Measurements from ENCODE around the gene ZPR1.

The ZPR1 gene

DNA sequence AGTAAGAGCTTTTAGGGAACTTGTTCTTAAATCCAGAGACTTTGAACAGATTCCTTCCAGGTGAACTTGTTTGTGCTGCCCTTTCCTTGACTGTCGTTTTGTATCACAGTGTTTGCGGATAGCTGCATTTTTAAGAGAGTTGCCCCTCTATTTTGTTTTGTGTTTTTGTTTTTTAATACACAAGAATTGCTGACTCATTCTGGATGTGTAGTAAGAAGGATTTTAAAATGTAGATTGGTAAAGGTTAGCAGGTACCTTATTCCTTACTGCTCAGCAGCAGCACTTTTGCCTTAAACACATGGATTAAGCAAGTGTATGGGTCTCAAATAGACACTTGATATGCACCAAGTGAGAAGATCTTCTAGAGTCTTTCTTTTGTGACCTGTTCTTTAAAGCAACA lies 12.8 kb upstream of the ZPR1 start:
- Histone ChIP-seq H3K36me3 (ENCODE audit: insufficient read depth, low read length) (no peaks in the 10 kb centered on the region), H3K9ac (ENCODE audit: insufficient read length) (no peak overlapping the region), H3K4me3 (no peak overlapping the region), H3K27ac (no peak overlapping the region), H3K9me3 (ENCODE audit: low read depth, low read length) (no peaks in the 10 kb centered on the region)
- TF ChIP-seq EZH2 (IDR thresholded peaks at IDR 0.05) (no peak), FOXP2 (optimal IDR thresholded peaks at IDR 0.05; ENCODE audit: control extremely low read depth, extremely low read length, insufficient read depth) (no peak), POLR2AphosphoS5 (IDR thresholded peaks at IDR 0.05; ENCODE audit: borderline replicate concordance, low read depth, low read length) (no peak)
- no peak for DNase-seq (ENCODE audit: low read depth, low spot score)

DNA sequence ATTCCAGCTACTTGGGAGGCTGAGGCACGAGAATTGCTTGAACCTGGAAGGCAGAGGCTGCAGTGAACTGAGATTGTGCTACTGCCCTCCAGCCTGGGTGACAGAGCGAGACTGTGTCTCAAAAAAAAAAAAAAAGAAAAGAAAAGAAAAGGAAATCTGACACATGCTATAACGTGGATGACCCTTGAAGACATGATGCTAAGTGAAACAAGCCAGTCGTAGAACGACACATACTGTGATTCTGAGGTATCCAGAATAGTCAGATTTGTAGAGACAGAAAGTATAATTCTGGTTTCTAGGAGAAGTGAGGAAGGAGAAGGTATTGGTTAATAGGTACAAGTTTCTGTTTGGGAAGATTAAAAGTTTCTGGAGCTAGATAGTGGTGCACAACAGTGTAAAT lies 10.5 kb upstream of the ZPR1 start:
- H3K27ac ChIP-seq = no peak overlapping the region
- TF ChIP-seq POLR2AphosphoS5 (IDR thresholded peaks at IDR 0.05; ENCODE audit: borderline replicate concordance, low read depth, low read length) (no peak), EZH2 (IDR thresholded peaks at IDR 0.05) (no peak), FOXP2 (optimal IDR thresholded peaks at IDR 0.05; ENCODE audit: control extremely low read depth, extremely low read length, insufficient read depth) (no peak)
- no peak for DNase-seq (ENCODE audit: low read depth, low spot score)
- no peak overlapping the region for H3K9ac ChIP-seq (ENCODE audit: insufficient read length)
- no peaks in the 10 kb centered on the region for H3K36me3 ChIP-seq (ENCODE audit: insufficient read depth, low read length)
- H3K9me3 ChIP-seq (ENCODE audit: low read depth, low read length) = no peaks in the 10 kb centered on the region
- H3K4me3 ChIP-seq = no peak overlapping the region

DNA sequence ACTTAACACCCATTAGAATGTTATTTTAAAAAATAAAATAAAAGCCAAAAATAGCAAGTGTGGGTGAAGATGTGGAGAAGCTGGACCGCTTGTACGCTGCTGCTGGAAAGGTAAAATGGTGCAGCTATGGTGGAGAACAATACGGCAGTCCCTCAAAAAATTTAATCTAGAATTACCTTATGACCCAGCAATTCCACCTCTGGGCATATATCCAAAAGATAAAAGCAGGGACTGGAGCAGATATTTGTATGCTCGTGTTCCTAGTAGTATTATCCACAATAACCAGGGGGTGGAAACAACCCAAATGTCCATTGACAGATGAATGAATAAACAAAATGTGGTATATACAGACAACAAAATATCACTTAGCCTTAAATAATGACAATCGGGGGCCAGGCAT lies 10.0 kb upstream of the ZPR1 start:
- H3K4me3 ChIP-seq = no peak overlapping the region
- TF ChIP-seq FOXP2 (optimal IDR thresholded peaks at IDR 0.05; ENCODE audit: control extremely low read depth, extremely low read length, insufficient read depth) (no peak), POLR2AphosphoS5 (IDR thresholded peaks at IDR 0.05; ENCODE audit: borderline replicate concordance, low read depth, low read length) (no peak), EZH2 (IDR thresholded peaks at IDR 0.05) (no peak)

DNA sequence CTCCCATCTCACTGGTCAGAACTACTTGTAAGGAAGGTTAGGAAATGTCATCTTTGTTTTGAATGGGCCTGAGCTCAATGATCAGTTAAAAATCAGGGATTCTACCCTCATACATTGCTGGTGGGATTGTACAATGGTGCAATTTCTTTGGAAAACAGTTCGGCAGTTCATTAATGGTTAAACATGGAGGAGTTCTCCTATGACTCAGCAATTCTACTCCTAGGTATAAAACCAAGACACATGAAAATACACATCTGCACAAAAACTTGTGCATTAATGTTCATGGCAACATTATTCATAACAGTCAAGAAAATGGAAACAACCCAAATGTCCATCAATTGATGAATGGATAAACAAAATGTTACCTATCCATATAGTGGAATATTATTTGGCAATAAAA lies 8.7 kb upstream of the ZPR1 start:
- Histone ChIP-seq H3K9ac (ENCODE audit: insufficient read length) (no peak overlapping the region), H3K4me3 (no peak overlapping the region), H3K36me3 (ENCODE audit: insufficient read depth, low read length) (no peaks in the 10 kb centered on the region), H3K27ac (no peak overlapping the region), H3K9me3 (ENCODE audit: low read depth, low read length) (no peaks in the 10 kb centered on the region)
- DNase-seq (ENCODE audit: low read depth, low spot score) = no peak
- TF ChIP-seq EZH2 (IDR thresholded peaks at IDR 0.05) (no peak), POLR2AphosphoS5 (IDR thresholded peaks at IDR 0.05; ENCODE audit: borderline replicate concordance, low read depth, low read length) (no peak), FOXP2 (optimal IDR thresholded peaks at IDR 0.05; ENCODE audit: control extremely low read depth, extremely low read length, insufficient read depth) (no peak)

More for the DNA sequence above, 10.0 kb upstream of the ZPR1 start:
- Histone ChIP-seq H3K9ac (ENCODE audit: insufficient read length) (no peak overlapping the region), H3K27ac (no peak overlapping the region), H3K36me3 (ENCODE audit: insufficient read depth, low read length) (no peaks in the 10 kb centered on the region), H3K9me3 (ENCODE audit: low read depth, low read length) (no peaks in the 10 kb centered on the region)
- DNase-seq (ENCODE audit: low read depth, low spot score) = no peak

DNA sequence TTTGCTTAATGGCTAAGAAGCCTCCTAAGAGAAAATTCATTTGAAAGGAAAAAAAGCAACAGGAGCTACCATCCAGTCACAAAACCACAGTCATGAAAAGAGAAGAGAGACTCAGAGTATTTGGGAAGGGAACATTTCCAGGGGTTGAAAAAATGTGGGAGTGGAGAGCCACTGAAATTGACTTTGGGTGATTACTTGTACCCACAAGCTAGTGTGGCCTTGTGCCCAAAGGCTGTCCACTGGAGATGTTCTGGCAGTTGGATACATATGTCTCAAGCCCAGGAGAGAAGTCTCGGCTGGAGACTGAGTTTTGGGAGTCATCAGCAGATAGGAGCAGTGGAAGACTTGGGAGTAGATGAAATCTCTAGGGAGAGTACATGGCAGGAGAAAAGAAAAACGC lies 7.0 kb upstream of the ZPR1 start:
- Histone ChIP-seq H3K4me3 (no peak overlapping the region), H3K36me3 (ENCODE audit: insufficient read depth, low read length) (no peaks in the 10 kb centered on the region), H3K27ac (no peak overlapping the region), H3K9me3 (ENCODE audit: low read depth, low read length) (no peaks in the 10 kb centered on the region), H3K9ac (ENCODE audit: insufficient read length) (no peak overlapping the region)
- no peak for DNase-seq (ENCODE audit: low read depth, low spot score)
- TF ChIP-seq POLR2AphosphoS5 (IDR thresholded peaks at IDR 0.05; ENCODE audit: borderline replicate concordance, low read depth, low read length) = no peak
- no peak for TF ChIP-seq EZH2 (IDR thresholded peaks at IDR 0.05)
- TF ChIP-seq FOXP2 (optimal IDR thresholded peaks at IDR 0.05; ENCODE audit: control extremely low read depth, extremely low read length, insufficient read depth) = no peak

DNA sequence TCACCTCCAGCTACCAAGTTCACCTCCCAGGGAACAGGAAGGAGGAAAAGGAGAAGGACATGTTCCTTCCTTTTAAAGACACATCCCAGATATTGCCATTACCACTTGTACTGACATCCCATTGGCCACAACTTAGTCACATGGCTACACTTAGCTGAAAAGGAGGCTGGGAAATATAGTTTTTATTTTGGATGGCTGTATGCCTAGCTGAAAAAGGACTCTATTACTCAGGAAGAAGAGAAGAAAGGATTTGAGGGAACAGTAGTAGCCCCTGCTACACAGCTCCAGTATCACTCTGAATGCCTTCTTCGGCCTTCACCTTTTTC lies 5.9 kb upstream of the ZPR1 start:
- no peak for TF ChIP-seq POLR2AphosphoS5 (IDR thresholded peaks at IDR 0.05; ENCODE audit: borderline replicate concordance, low read depth, low read length)
- no peak for TF ChIP-seq FOXP2 (optimal IDR thresholded peaks at IDR 0.05; ENCODE audit: control extremely low read depth, extremely low read length, insufficient read depth)
- DNase-seq (ENCODE audit: low read depth, low spot score) = no peak
- H3K9me3 ChIP-seq (ENCODE audit: low read depth, low read length) = no peaks in the 10 kb centered on the region
- no peak overlapping the region for H3K9ac ChIP-seq (ENCODE audit: insufficient read length)
- H3K36me3 ChIP-seq (ENCODE audit: insufficient read depth, low read length) = no peaks in the 10 kb centered on the region
- H3K4me3 ChIP-seq = no peak overlapping the region
- H3K27ac ChIP-seq = no peak overlapping the region

DNA sequence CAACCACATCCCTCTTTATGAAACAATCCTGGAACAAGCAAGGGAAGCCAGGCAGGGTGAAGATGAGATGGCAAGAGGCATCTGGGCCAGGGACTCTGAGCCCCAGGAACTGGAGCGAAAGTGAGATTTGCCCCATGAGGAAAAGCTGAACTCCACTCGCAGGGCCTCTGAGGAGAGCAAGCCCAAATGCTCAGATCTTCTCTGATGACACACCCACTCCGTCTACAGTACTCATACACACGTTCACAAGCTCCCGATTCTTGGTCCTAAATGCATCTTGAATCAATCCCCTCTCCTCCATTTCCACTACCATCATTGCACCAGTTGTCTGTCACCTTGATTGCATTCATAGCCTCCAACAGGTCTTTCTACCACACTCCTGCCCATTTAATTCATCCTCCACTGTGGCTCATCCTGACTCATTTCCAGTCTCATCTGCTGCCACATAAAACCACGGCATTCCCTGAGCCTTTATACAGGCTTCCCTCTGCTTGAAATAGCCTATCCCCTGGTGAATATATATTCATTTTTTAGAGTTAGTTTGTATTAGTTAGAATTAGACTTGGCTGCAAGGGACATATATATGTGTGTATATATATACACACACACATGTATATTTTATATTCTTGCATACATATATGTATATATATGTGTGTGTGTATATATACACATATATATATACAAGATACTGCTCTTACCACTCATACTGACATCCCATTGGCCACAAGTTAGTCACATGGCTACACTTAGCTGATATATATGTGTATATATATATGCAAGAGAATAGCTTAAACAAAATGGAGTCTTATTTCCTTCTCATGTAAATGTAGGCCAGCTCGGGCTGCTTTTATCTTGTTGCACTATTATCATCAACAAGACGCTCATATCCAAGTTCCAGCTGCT lies 5.3 kb upstream of the ZPR1 start:
- H3K4me3 ChIP-seq = no peak overlapping the region
- H3K9me3 ChIP-seq (ENCODE audit: low read depth, low read length) = no peaks in the 10 kb centered on the region
- no peak overlapping the region for H3K27ac ChIP-seq
- TF ChIP-seq POLR2AphosphoS5 (IDR thresholded peaks at IDR 0.05; ENCODE audit: borderline replicate concordance, low read depth, low read length) = no peak
- TF ChIP-seq FOXP2 (optimal IDR thresholded peaks at IDR 0.05; ENCODE audit: control extremely low read depth, extremely low read length, insufficient read depth) = no peak
- no peak for TF ChIP-seq EZH2 (IDR thresholded peaks at IDR 0.05)
- no peak for DNase-seq (ENCODE audit: low read depth, low spot score)
- no peak overlapping the region for H3K9ac ChIP-seq (ENCODE audit: insufficient read length)
- no peaks in the 10 kb centered on the region for H3K36me3 ChIP-seq (ENCODE audit: insufficient read depth, low read length)

DNA sequence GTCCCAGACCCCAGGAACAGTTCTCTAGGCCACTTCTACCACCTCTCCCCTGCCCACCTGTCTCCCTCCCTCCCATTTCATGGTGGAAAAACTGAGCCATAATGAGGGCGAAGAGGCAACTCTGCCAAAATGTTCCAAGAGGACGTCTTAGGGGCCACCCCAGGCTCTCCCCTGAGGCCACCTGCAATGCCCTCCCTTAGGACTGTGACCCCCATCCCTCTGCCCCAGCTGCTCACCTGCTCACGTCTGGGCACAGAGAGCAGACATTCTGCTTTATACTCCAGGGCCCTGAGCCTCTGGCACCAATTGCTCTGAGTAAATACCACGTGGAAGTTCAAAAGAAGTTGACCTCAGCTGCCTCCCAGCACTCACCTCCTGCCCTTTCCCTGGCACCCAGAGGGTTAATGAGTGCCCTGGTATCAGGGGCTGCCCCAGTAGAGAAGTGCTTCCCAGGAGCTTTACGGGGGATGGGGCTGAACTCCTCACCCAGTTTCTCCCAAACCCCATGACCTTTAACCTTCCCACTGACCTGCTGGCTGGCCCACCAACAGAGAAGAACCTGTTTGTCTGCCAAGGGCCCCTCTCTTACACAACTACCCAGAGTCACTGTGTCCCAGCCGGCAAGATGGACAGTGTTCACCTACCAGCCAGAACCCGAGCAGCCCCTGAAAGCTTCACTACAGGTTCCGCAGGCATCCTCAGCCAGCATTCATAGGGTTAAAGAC lies 4.5 kb upstream of the ZPR1 start:
- no peak overlapping the region for H3K4me3 ChIP-seq
- H3K27ac ChIP-seq = no peak overlapping the region
- DNase-seq (ENCODE audit: low read depth, low spot score) = no peak
- TF ChIP-seq FOXP2 (optimal IDR thresholded peaks at IDR 0.05; ENCODE audit: control extremely low read depth, extremely low read length, insufficient read depth) = no peak
- H3K36me3 ChIP-seq (ENCODE audit: insufficient read depth, low read length) = no peaks in the 10 kb centered on the region
- H3K9ac ChIP-seq (ENCODE audit: insufficient read length) = no peak overlapping the region
- no peaks in the 10 kb centered on the region for H3K9me3 ChIP-seq (ENCODE audit: low read depth, low read length)

All from SK-N-MC (cell line).